Activated naive CD4-positive, alpha-beta T cell treated with anti-CD3 and anti-CD28 coated beads, Interleukin-2, amount 50 U/mL, for 72 hours (primary cell): Measurements from ENCODE around the gene FBLIM1. TPM values are rescaled to one million over a fixed set of nuclear protein-coding genes. Genes with fewer than 3 reads are reported as not detected.

Source experiments
- ATAC-seq, 2 donors: fragments of 150-1000 bp; cut with Tn5 transposase; 2 replicates each; pipeline ENCODE4 v1.10.0; 2021; ENCODE audit warnings: mild to moderate bottlenecking in 2 of 2, moderate library complexity in 2 of 2
- DNase-seq, 2 donors: peaks; one replicate each; pipeline ENCODE4 v3.0.0; 2021 to 2022; ENCODE audit warnings: low spot score in 2 of 2
- H3K27ac Mint-ChIP-seq, 2 donors: one replicate each; pipeline ENCODE4 v1.8.0; 2022; ENCODE audit warnings: mild to moderate bottlenecking in 2 of 2, mixed read lengths in 2 of 2
- H3K36me3 Mint-ChIP-seq, 2 donors: one replicate each; pipeline ENCODE4 v1.8.0; 2022; ENCODE audit warnings: mixed read lengths in 2 of 2
- H3K9me3 Mint-ChIP-seq, 2 donors: one replicate each; pipeline ENCODE4 v1.8.0; 2022; ENCODE audit warnings: mixed read lengths in 2 of 2
- total RNA-seq, 2 donors: library from RNA; stranded (reverse); gene quantifications; one replicate each; pipeline ENCODE4 v1.2.3, GENCODE V29; 2022

The FBLIM1 gene
- total RNA-seq, 2 donors from 2014 or later = 0.21 TPM; not detected in 1

- Mint-ChIP-seq H3K9me3 (no peaks in the 10 kb centered on the region), H3K27ac (peak overlapping the region; percentile 26 to 79), H3K36me3 (no peaks in the 10 kb centered on the region)
- ATAC-seq (no peak), DNase-seq (no peak)
Observed at GRCh38 chr1:15737324-15738319, 21.0 kb upstream of the FBLIM1 start.

- no peak for ATAC-seq
- Mint-ChIP-seq H3K9me3 (no peaks in the 10 kb centered on the region), H3K36me3 (no peaks in the 10 kb centered on the region), H3K27ac (peak overlapping the region in 1 of 2 donors; percentile 26)
- DNase-seq = no peak
Observed at GRCh38 chr1:15738416-15739113, 20.0 kb upstream of the FBLIM1 start.

- H3K9me3 Mint-ChIP-seq = no peaks in the 10 kb centered on the region
- H3K36me3 Mint-ChIP-seq = no peaks in the 10 kb centered on the region
- DNase-seq (no peak), ATAC-seq (no peak)
- no peak overlapping the region for H3K27ac Mint-ChIP-seq
Observed at GRCh38 chr1:15739259-15739658, 19.3 kb upstream of the FBLIM1 start.

GRCh38 chr1:15739745-15740144, 18.9 kb upstream of the FBLIM1 start:
- Mint-ChIP-seq H3K9me3 (no peaks in the 10 kb centered on the region), H3K27ac (no peak overlapping the region), H3K36me3 (no peaks in the 10 kb centered on the region)
- ATAC-seq (peak in 1 of 2 donors; percentile 23), DNase-seq (no peak)

GRCh38 chr1:15740924-15741850, 17.4 kb upstream of the FBLIM1 start:
- Mint-ChIP-seq H3K36me3 (no peaks in the 10 kb centered on the region), H3K27ac (no peak overlapping the region), H3K9me3 (no peaks in the 10 kb centered on the region)
- peak; percentile 66 to 82 for DNase-seq
- ATAC-seq = peak; percentile 84 to 92

GRCh38 chr1:15742339-15742801, 16.2 kb upstream of the FBLIM1 start, which contains the start of gene TMEM82:
Gene TMEM82 (plus strand): TSS chr1:15742499. CDS start chr1:15742560, 61 bp downstream.
- Mint-ChIP-seq H3K27ac (no peak within 1 kb of the TSS), H3K36me3 (no peaks in the 10 kb centered on the region), H3K9me3 (no peaks in the 10 kb centered on the region)
- ATAC-seq (no peak), DNase-seq (no peak)

- Mint-ChIP-seq H3K27ac (peak overlapping the region; percentile 29 to 77), H3K9me3 (no peaks in the 10 kb centered on the region), H3K36me3 (no peaks in the 10 kb centered on the region)
- ATAC-seq = no peak
- DNase-seq = no peak
Observed at GRCh38 chr1:15744122-15744679, 14.4 kb upstream of the FBLIM1 start.

- H3K27ac Mint-ChIP-seq = no peak overlapping the region
- DNase-seq = no peak
- ATAC-seq = no peak
- H3K9me3 Mint-ChIP-seq = no peaks in the 10 kb centered on the region
- H3K36me3 Mint-ChIP-seq = no peaks in the 10 kb centered on the region
Observed at GRCh38 chr1:15747378-15747777, 11.2 kb upstream of the FBLIM1 start.

GRCh38 chr1:15748264-15748663, 10.3 kb upstream of the FBLIM1 start:
- Mint-ChIP-seq H3K9me3 (no peaks in the 10 kb centered on the region), H3K36me3 (no peaks in the 10 kb centered on the region), H3K27ac (no peak overlapping the region)
- ATAC-seq (no peak), DNase-seq (no peak)

GRCh38 chr1:15748690-15749398, 9.8 kb upstream of the FBLIM1 start:
- ATAC-seq (no peak), DNase-seq (no peak)
- no peak overlapping the region for H3K27ac Mint-ChIP-seq
- no peaks in the 10 kb centered on the region for H3K36me3 Mint-ChIP-seq
- H3K9me3 Mint-ChIP-seq = no peaks in the 10 kb centered on the region

GRCh38 chr1:15749399-15750291, 8.9 kb upstream of the FBLIM1 start:
- no peak for ATAC-seq
- Mint-ChIP-seq H3K36me3 (no peaks in the 10 kb centered on the region), H3K9me3 (no peaks in the 10 kb centered on the region), H3K27ac (no peak overlapping the region)
- DNase-seq = no peak

GRCh38 chr1:15750924-15751323, 7.7 kb upstream of the FBLIM1 start:
- ATAC-seq = no peak
- no peak overlapping the region for H3K27ac Mint-ChIP-seq
- no peak for DNase-seq
- no peaks in the 10 kb centered on the region for H3K36me3 Mint-ChIP-seq
- H3K9me3 Mint-ChIP-seq = no peaks in the 10 kb centered on the region

- Mint-ChIP-seq H3K36me3 (no peaks in the 10 kb centered on the region), H3K9me3 (no peaks in the 10 kb centered on the region), H3K27ac (no peak overlapping the region)
- DNase-seq = no peak
- ATAC-seq = no peak
Observed at GRCh38 chr1:15751717-15752116, 6.9 kb upstream of the FBLIM1 start.

- Mint-ChIP-seq H3K36me3 (no peaks in the 10 kb centered on the region), H3K27ac (no peak overlapping the region), H3K9me3 (no peaks in the 10 kb centered on the region)
- ATAC-seq = no peak
- DNase-seq = no peak
Observed at GRCh38 chr1:15753776-15754175, 4.8 kb upstream of the FBLIM1 start.
